ENCODE results near the gene CDCA7.
A peak's percentile ranks its signal among the peaks of the same experiment; 100 is the strongest.

Gene CDCA7

GRCh38 chr2:173357346-173357745 lies 2.7 kb downstream of the CDCA7 start:
- POLR2A ChIA-PET, result no interaction called here
- no peak overlapping the region for H3K4me3 ChIP-seq (ENCODE audit: low read depth, low read length)
- TF ChIP-seq CTCF (IDR thresholded peaks at IDR 0.05; ENCODE audit: insufficient read depth, low read length, missing control alignments), result no peak
- DNase-seq (ENCODE audit: low read depth, low spot score), result no peak
- CTCF ChIA-PET, result interaction anchor here (1.4 kb wide), 1 partner anchor 329 kb away, joined by 4 read pairs; no protein-coding TSS in a partner anchor

- ChIA-PET POLR2A (no interaction called here), CTCF (no interaction called here)
- no peak for TF ChIP-seq CTCF (IDR thresholded peaks at IDR 0.05; ENCODE audit: insufficient read depth, low read length, missing control alignments)
- no peak for DNase-seq (ENCODE audit: low read depth, low spot score)
- H3K4me3 ChIP-seq (ENCODE audit: low read depth, low read length), result no peak overlapping the region
Observed at GRCh38 chr2:173358616-173359015, 3.9 kb downstream of the CDCA7 start.

GRCh38 chr2:173359231-173359630 lies 4.6 kb downstream of the CDCA7 start:
- POLR2A ChIA-PET, result no interaction called here
- CTCF ChIA-PET, result no interaction called here
- DNase-seq (ENCODE audit: low read depth, low spot score), result no peak
- no peak for TF ChIP-seq CTCF (IDR thresholded peaks at IDR 0.05; ENCODE audit: insufficient read depth, low read length, missing control alignments)
- H3K4me3 ChIP-seq (ENCODE audit: low read depth, low read length), result no peak overlapping the region

GRCh38 chr2:173370198-173370597 lies 15.5 kb downstream of the CDCA7 start:
- H3K4me3 ChIP-seq (ENCODE audit: low read depth, low read length), result no peak overlapping the region
- POLR2A ChIA-PET, result no interaction called here
- no peak for DNase-seq (ENCODE audit: low read depth, low spot score)
- CTCF ChIA-PET, result no interaction called here
- TF ChIP-seq CTCF (IDR thresholded peaks at IDR 0.05; ENCODE audit: insufficient read depth, low read length, missing control alignments), result no peak

GRCh38 chr2:173371023-173371422 lies 16.4 kb downstream of the CDCA7 start:
- POLR2A ChIA-PET, result no interaction called here
- DNase-seq (ENCODE audit: low read depth, low spot score), result no peak
- H3K4me3 ChIP-seq (ENCODE audit: low read depth, low read length), result no peak overlapping the region
- CTCF ChIA-PET, result interaction anchor here (0.8 kb wide), 1 partner anchor 32 kb away, joined by 4 read pairs; no protein-coding TSS in a partner anchor
- TF ChIP-seq CTCF (IDR thresholded peaks at IDR 0.05; ENCODE audit: insufficient read depth, low read length, missing control alignments), result no peak

- H3K4me3 ChIP-seq (ENCODE audit: low read depth, low read length), result no peak overlapping the region
- CTCF ChIA-PET, result no interaction called here
- POLR2A ChIA-PET, result no interaction called here
- TF ChIP-seq CTCF (IDR thresholded peaks at IDR 0.05; ENCODE audit: insufficient read depth, low read length, missing control alignments), result no peak
- DNase-seq (ENCODE audit: low read depth, low spot score), result peak; percentile 3
Observed at GRCh38 chr2:173373290-173373689, 18.6 kb downstream of the CDCA7 start.
